DMS114 treated with DMSO at 0.1 percent for 48 hours (cell line): Measurements from ENCODE around the gene VILL.
"Not testable (repeated sequence)": the region's sequence is repeated elsewhere in the genome, so short reads cannot be mapped to it uniquely, and the experiment has no call there.

Source experiments
- DNase-seq: peaks from one replicate; lab custom pipeline; 2025; ENCODE audit not compliant: unreplicated experiment; lab: John Stamatoyannopoulos, UW

Gene VILL

DNA sequence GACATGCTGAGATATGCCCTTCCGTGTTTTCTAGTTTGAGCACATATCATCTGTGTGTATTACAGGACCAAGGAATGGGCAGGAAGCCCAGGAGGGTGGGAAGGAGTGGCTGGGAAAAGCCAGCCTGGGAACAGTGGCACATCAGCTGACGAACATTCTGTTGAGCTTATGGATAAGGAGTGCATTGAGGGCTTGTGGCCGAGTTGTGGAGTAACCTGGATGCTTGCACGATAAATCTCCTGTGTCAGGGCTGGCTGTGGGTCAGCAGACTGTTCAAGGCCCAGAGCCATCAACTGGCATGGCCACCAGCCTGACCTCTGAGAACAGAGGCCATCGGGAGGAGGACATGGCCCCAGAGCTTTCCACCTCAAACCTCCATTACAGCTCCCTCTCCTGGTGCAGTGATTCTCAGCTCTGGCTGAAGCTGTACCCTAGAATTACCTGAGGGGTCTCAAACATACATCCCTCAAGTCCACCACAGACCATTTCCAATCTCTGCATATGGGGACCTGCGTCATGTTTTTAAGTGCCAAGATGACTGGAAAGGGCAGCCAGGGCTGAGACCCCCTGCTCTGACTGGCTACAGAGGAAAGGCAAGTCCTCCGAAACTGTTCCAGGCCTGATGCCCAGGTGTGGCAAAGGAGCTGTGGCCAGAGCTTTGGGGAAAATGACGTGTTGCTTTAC is 4.8 kb upstream of the VILL start:
- DNase-seq: no peak

DNA sequence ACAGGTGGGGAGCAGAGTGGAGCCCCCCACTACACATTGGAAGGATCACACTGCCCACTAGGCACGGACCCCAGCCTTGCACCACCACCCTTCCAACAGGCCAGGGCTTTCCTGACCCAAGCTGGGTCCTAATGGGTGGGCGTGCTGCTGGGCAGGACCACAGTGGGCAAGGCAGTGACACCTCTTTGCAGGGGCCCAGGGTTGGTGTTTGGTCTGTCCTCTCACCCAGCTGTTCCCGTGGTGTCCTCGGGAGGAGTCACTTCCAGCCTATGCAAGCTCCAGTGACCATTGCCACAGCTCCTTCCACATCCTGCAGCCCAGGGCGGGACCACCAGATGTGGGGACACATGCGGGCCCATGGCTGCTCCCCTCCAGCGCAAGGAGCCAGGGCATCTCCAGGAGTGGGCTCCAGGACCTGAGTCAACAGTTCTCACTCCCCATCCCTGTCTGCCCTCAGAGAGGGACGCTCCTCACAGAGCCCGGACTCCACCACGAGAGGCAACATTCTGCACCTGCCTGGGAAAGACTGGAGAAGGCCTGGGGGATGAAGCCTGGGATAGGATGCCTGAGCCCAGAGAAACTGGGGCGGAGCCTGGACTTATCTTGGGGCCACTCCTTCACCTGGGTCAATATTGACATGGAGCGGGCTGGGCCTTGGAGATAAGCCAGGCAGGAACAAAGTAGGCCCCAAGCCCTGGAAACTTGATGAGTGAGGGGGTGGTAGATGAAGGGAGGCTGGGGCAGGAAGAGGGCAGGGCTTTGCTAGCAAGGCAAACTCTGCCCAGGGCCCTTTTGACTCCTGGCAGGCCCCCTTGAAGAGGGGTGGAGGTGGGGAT is 3.9 kb upstream of the VILL start:
- DNase-seq: no peak

DNA sequence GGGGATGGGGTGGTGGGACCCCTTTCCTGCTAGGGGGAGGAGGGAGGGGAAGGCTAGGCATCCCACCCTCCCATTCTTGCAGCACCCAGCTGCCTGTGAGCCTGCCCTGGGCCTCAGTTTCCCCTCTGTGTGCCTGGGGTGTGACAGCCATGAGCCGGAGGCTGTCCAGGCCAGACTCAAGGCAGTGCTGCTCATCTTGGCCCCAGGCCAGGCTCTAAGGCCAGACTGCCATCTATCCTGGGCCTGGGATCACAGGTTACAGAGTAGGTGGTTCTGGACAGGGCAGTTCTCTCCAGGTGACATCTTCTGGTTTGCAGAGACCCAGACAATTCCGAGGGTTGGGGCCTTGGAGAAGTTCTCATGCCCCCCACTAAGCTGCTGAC is 3.3 kb upstream of the VILL start:
- DNase-seq: no peak

DNA sequence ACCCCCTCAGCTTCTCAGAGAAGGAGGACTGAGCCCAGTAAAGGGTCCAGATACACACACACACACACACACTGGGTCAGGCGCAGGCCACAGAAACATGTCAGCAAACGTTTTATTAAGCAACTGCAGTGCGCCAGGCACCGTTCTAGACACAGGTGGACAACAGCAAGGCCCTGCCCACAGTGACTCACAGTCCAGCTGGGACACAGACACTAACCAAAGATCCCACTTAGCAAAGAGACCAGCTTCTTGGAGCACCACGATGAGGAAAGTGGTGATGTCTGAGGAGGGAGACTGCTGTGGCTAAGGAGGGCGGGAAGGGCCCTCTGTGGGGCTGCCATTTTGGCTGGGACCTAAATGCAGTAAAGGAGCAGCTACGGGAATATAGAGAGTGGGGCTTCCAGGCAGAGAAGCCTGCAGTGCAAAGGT is 2.8 kb upstream of the VILL start:
- DNase-seq: no peak

DNA sequence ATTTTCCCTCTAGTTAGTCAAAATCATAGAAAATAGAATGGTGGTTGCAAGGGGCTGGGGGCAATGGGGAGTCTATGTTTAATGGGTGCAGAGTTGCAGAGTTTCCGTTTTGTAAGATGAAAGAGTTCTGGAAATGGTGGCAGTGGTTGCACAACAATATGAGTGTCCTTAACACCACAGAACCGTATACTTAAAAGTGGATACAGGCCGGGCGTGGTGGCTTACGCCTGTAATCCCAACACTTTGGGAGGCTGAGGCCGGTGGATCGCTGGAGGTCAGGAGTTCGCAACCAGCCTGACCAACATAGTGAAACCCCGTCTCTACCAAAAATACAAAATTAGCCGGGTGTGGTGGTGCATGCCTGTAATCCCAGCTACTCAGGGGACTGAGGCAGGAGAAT is 2.2 kb upstream of the VILL start:
- not testable (repeated sequence) for DNase-seq

DNA sequence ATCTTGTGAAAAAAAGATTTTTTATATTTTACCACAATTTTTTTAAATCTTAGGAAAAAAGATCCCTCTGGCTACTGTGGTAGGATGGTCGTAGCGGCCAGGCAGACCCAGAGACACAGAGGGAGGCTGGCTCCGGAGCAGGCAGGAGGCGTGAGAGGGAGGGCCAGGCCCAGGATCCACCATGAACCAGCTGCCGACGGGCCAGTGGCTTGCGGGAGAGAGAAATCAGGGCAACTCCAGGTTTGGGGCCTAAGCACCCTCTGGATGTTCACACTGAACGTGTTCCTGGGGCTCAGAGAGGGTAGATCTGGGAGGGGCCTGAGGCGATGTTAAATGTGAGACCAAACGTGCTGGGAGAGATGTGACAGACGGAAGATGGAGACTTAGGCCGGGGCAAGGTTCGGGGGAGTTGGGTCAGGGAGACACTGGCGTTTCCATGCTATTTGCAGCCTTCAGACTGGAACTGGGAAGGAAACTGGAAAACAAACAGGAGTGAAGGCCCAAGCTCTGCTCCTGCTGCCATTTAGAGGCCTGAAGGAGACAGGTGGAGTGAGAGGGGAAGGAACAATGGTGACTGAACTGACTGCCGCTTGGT is 1.6 kb upstream of the VILL start:
- no peak for DNase-seq

DNA sequence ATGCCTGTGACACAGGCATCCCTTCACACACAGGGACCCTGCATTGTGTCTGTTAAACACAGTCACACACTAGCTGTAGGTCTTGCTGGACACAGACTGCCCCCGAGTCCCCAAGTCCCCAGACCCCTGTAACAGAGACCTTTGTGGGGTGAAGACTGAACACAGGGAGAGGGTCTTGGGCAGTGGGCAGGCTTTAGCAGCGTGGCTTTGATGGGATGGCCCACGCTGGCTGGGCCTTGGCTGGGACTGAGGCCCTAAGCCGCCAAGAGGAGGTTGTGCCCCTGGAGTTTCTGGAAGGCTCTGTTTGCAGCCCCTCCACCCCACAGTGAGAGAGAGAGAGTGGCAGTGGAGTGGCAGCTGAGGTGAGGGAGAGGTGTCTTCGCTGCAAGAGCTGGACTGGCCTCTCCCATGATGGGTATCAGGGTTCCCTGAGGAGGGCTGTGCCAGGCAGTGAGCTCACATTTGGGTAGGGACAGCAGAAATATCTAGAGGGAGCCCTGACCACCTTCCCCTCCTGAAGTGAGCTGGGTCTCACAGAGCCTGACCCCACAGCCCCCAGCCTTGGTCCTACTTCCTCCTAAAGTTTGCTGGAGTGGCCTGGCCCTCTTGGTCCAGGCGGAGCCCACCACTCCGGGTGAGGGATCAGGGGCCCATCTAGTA is 635 bp upstream of the VILL start:
- no peak for DNase-seq

DNA sequence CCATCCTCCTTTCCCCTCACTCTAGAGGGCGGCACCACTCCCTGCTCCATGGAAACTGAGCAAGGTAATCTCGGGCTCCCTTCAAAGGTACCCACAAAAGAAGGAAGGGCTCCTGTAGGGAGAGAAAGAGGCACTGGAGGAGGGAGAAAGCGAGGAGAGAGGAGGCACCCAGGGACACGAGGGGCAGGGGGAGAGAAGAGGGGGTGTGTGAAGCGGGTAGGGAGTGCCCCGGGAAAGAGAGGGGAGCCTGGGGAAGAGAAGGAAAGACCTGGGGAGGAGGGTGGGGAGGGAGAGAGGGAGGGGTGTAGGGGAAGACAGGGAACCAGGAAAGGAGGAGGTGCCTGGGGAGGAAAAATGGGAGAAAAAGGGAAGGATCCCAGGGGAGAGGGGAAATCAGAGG is 523 bp downstream of the VILL start:
- DNase-seq: no peak

DNA sequence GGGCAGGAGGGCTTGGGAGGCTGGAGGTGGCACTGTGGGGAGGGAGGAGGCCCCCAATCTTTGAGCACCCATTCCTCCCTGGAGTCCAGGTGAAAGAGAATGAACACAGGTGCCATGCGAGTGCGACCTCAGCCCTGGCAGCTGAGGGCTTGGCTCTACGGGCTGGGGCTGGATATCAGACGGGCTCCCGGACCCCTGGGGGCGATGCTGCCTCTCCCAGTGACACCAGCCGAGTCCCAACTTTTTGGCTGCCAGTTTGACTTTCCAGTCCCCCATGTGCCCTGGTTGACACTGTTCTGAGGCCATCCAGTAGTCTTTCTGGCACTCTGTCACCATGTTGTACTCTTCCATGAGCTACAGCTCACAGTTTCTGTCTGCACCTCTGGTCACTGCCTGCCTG is 1.2 kb downstream of the VILL start:
- DNase-seq: no peak

DNA sequence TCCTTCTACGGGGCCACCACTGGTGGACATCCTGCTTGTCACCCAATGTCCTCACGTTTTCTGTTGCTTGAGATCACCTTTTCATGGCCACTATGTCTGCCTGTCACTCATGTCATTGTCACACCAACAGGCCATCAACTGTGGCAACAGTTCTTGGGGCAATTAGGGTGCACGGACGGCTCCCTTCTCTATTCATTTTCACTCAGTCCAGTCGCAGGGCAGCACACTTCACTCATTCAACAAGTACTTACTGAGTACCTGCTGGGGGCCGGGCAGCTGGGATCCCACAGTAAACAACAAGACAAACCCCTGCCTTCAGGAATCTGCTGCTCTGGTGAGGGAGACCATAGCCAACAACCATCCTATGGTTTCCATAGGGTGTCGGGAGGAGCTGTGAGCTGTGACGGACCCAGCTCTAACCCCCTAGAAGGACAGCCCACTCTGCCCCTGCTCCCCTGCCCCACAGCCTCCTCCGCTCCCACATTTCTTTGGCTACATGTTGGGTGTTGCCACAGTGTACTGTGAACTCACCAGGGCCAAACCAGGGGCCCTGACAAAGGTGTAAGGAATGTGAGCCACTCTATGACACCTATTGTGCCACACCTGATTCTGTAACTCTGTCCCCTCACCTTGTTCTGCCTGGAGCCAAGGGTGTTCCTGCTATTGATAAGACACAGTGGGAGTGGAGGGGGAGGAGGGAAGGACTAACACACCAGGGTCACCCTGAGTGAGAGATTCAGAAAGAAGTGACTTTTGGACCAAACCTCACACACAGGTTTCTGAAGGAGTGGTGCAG is 1.9 kb downstream of the VILL start:
- DNase-seq: no peak

DNA sequence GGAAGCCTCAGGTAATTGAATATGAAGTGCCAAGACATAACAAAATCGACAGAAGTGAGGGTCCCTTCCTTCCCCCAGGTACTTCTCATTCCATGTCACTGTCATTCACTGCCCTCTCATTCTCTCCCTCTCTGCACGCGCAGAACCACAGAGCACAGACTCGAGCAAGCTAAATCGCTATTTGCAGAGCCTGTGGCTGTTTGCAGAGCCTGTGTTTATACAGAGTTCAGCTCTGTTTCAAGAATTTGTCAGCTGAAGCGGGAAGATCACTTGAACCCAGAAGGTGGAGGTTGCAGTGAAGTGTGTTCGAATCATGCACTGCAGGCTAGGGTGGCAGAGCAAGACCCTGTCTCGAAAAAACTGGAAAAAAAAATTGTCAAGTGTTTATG is 2.5 kb downstream of the VILL start:
- DNase-seq: no peak

DNA sequence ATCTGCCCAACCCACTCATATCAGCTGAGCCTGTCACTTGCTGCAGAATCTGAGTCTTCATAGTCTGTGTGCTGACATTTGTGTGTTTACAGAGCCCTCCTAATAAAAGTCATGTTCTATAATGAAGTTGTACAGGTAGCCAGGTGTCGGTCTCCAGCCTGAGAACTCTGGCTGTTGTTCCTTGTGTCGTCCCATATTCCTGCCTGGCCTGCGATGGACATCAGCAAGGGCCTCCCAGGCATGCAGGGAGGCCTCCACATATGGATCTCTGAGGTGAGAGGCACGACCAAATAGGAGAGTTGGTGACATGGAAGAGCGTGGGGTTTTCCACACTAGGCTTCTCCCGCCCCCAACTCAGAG is 2.9 kb downstream of the VILL start:
- no peak for DNase-seq

DNA sequence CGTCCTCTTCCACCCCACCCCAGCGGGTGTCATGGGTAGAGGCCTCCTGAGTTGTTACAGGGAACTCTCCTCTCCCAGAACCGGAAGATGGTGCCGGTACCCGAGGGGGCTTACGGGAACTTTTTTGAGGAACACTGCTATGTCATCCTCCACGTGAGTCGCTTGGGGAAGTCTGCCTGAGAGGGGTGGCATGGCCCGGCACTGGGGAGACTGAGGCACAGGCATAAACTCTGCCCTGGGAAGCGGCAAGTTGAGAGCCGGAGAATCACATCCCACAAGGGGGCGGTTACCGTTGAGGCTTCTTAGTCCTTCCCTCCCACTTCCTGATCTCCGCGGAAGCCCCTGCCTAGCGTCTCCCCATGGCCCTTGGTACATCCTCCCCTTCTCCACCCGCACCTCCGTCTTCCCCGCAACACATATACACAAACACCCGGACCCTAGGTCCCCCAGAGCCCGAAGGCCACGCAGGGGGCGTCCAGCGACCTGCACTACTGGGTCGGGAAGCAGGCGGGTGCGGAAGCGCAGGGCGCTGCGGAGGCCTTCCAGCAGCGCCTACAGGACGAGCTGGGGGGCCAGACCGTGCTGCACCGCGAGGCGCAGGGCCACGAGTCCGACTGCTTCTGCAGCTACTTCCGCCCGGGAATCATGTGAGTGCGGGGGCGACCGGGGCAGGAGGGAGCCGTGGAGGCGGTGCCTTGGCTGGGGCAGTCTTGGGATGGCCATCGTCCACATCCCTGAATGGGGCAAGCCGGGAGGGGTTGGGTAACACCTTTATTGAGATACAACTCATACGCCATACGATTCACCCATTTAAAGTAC is 3.4 kb downstream of the VILL start:
- DNase-seq: peak; percentile 57

DNA sequence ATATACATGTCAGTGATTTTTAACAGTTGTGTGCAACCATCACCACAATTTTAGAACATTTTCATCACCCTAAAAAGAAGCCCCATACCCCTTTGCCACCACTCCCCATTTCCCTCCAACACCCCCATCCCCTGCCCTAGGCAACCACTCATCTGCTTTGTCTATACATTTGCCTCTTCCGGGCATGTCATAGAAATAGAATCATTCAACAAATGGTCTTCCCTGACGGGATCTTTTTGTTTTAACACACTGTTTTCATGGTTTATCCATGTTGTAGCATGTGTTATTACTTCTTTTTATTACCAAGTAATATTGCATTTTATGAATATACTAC is 4.0 kb downstream of the VILL start:
- DNase-seq: no peak

DNA sequence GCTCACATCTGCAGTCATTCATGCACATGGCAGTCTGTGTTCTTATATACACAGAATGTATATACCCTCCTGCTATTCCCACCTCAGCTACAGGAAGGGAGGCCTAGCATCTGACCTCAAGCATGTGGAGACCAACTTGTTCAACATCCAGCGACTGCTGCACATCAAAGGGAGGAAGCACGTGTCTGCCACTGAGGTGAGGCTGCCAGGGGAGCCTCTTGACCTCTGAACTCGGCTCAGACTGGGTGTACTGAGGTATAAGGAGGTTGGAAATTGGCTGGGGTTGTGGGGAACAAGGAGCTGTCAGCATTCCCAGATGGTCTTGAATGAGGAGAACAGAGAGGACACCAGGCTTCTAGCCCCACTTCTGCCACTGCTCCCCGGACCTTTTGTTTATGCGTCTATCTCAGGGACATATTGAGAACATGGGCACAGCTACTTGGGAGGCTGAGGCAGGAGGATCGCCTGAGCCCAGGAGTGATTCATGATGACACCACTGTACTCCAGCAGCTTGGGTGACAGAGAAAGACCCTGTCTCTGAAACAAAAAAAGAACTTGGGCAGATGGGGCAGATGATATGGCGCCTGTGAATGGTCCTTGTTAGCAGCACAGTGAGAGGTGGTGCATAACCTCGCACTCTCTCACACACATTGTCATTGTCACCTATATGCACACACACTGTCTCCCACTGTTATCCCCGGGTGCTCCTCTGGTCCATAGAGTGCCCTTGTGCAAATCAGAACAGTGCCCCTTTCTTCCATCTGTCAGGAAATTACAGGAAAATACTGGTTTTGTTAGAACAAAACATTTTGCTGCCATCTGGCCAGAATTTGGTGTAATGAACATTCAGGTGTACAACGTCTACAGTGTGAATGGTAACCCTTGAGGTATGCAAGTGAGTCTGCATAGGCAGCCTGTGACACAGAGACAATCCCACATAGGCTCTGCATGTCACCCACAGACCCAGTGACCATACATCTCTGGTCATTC is 5.4 kb downstream of the VILL start:
- no peak for DNase-seq

DNA sequence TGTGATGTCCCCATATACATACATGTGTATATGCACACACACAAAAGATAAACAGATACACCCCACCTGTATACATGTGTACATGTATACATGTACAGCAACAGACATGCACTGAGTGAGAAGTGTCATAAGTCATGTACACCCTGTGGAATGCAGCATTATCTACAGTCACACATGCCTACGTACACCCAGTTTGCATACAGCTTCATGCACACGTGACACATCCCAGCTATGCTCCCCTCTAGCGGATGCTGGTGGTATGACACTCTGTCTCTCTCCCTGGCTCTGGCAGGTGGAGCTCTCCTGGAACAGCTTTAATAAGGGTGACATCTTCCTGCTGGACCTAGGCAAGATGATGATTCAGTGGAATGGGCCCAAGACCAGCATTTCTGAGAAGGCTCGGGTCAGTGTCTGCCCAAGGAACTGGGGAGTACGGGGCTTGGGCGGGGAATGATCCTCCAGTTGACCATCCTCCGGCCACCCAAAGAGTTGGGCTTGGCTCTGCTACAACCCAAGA is 6.3 kb downstream of the VILL start:
- peak; percentile 54 for DNase-seq

DNA sequence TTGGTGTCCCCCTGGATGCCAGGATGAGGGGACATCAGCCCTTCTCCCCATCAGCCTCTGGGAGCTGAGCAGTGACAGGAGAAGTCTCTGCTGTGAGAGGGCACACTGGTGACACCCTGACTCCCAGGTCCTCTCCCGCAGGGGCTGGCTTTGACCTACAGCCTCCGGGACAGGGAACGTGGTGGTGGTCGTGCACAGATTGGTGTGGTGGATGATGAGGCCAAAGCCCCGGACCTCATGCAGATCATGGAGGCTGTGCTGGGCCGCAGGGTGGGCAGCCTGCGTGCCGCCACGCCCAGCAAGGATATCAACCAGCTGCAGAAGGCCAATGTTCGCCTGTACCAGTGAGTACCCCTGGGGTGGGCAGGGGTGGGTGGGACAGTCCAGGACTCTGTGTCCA is 6.8 kb downstream of the VILL start:
- DNase-seq: no peak

DNA sequence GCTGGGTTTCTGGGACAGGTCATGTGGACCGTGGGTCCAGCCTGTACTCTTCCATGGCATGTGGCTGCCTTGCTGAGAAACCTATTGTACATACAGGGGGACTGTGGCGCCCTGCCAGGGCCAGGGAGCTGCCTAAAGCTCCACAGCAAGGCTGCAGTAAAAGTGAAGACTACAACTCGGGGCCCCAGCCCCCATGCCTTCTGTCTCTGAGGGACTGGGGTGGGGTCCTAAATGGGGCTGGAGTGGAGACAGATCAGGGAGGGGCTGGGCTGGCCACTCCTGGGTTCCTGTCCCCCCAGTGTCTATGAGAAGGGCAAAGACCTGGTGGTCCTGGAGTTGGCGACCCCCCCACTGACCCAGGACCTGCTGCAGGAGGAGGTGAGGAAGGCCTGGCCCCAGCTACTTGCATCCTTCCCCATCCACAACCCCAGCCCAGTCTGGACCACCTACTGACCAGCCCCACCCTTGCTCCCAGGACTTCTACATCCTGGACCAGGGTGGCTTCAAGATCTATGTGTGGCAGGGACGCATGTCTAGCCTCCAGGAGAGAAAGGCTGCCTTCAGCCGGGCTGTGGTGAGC is 7.3 kb downstream of the VILL start:
- DNase-seq: no peak

DNA sequence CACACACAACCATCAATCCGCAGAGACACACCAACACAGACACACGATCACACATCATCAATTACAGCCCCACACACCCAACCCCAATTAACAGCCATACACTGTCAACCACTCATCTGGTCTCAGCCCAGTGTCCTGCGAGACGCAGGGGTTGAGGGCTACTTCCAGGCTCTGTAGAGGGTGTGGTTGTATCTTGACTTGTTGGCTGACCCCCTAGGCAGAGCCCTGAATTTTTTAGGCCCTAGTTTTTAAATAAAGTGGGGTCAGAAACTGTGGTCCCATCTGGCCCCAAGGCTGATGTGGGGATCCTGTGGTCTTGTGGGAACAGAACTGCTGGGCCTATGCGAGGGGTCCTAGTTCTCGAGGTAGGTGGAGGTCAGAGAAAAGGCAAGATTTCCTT is 9.2 kb downstream of the VILL start:
- DNase-seq: no peak
